Mesendoderm (in vitro differentiated cells): ENCODE measurements around the gene CISD2. TPM values are rescaled to one million over a fixed set of nuclear protein-coding genes. Genes with fewer than 3 reads are reported as not detected.
"Not testable (repeated sequence)": the region's sequence is repeated elsewhere in the genome, so short reads cannot be mapped to it uniquely, and the experiment has no call there.

Experiments
- DNase-seq: peaks from one replicate; pipeline ENCODE4 v3.0.0; 2013
- H2AK5ac ChIP-seq: 2 replicates; pipeline ENCODE4 v1.6.1; 2013; ENCODE audit warnings: low read length, inconsistent platforms
- H2BK120ac ChIP-seq: 2 replicates; pipeline ENCODE4 v1.6.1; 2013; ENCODE audit warnings: low read depth, mild to moderate bottlenecking, low read length, moderate library complexity, mixed read lengths
- H2BK15ac ChIP-seq: replicated peaks from 2 replicates; pipeline ENCODE4 v1.6.1; 2013; ENCODE audit warnings: low read depth, mild to moderate bottlenecking, moderate library complexity
- H2BK5ac ChIP-seq: 2 replicates; pipeline ENCODE4 v1.6.1; 2013; ENCODE audit warnings: low read length, inconsistent platforms
- H3K18ac ChIP-seq: 2 replicates; pipeline ENCODE4 v1.6.1; 2013; ENCODE audit warnings: mild to moderate bottlenecking, low read length, mixed read lengths
- H3K23ac ChIP-seq: one replicate; pipeline ENCODE4 v1.6.1; 2013; ENCODE audit warnings: low read length
- H3K27ac ChIP-seq: 2 replicates; pipeline ENCODE4 v1.5.1; 2013; ENCODE audit warnings: low read depth, mild to moderate bottlenecking, inconsistent platforms, low read length, moderate library complexity
- H3K27me3 ChIP-seq: 2 replicates; pipeline ENCODE4 v1.6.1; 2013; ENCODE audit warnings: low read length, control low read depth, mild to moderate bottlenecking, inconsistent platforms; ENCODE audit not compliant: insufficient read depth, poor library complexity
- H3K36me3 ChIP-seq: 2 replicates; pipeline ENCODE4 v1.6.1; 2013; ENCODE audit warnings: low read length, inconsistent platforms; ENCODE audit not compliant: control insufficient read depth, insufficient read depth
- H3K4ac ChIP-seq: one replicate; pipeline ENCODE4 v1.6.1; 2013; ENCODE audit warnings: low read depth, mild to moderate bottlenecking, low read length, moderate library complexity
- H3K4me1 ChIP-seq: 2 replicates; pipeline ENCODE4 v1.6.1; 2013; ENCODE audit warnings: low read depth, low read length, inconsistent platforms; ENCODE audit not compliant: control insufficient read depth
- H3K4me2 ChIP-seq: 2 replicates; pipeline ENCODE4 v1.6.1; 2013; ENCODE audit warnings: low read length
- H3K4me3 ChIP-seq: 2 replicates; pipeline ENCODE4 v1.5.1; 2013; ENCODE audit warnings: mild to moderate bottlenecking, low read length
- H3K56ac ChIP-seq: one replicate; pipeline ENCODE4 v1.6.1; 2013; ENCODE audit warnings: low read length
- H3K79me1 ChIP-seq: 2 replicates; pipeline ENCODE4 v1.6.1; 2013; ENCODE audit warnings: low read length, inconsistent platforms
- H3K79me2 ChIP-seq: 2 replicates; pipeline ENCODE4 v1.6.1; 2013; ENCODE audit warnings: mild to moderate bottlenecking, low read length; ENCODE audit not compliant: control insufficient read depth, insufficient read depth
- H3K9ac ChIP-seq: 2 replicates; pipeline ENCODE4 v1.6.1; 2013; ENCODE audit warnings: low read length, inconsistent platforms
- H4K5ac ChIP-seq: one replicate; pipeline ENCODE4 v1.6.1; 2013; ENCODE audit warnings: low read length
- H4K8ac ChIP-seq: one replicate; pipeline ENCODE4 v1.6.1; 2013; ENCODE audit warnings: low read depth, mild to moderate bottlenecking, control low read depth, low read length, moderate library complexity
- WGBS: extraction: QIAGEN DNeasy Blood & Tissue Kit; methylation state at CpG from one replicate; pipeline ENCODE4 v1.1.7; 2013; ENCODE audit warnings: low lambda C conversion rate, missing lambda C conversion rate; ENCODE audit not compliant: insufficient coverage; ENCODE audit errors: extremely low coverage; 5-methylcytosine and 5-hydroxymethylcytosine counted together
- polyA plus RNA-seq, 2 experiments: library from polyadenylated mRNA; stranded (reverse); fragments of 200-250 nt; gene quantifications; one replicate each; pipeline ENCODE4 v1.2.3, GENCODE V29; 2013

The CISD2 gene, protein sequence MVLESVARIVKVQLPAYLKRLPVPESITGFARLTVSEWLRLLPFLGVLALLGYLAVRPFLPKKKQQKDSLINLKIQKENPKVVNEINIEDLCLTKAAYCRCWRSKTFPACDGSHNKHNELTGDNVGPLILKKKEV
- polyA plus RNA-seq (2013, experiment 1 of 2), result 60.6 TPM
- polyA plus RNA-seq (2013, experiment 2 of 2), result 65.9 TPM

- Histone ChIP-seq H3K36me3 (no peaks in the 10 kb centered on the region), H2BK15ac (no peak within 1 kb of the TSS), H3K79me2 (peaks cover 10% of the 10 kb centered on the region), H3K27me3 (no peaks in the 10 kb centered on the region), H3K18ac (peak within 1 kb of the TSS; percentile 86), H3K4ac (peak within 1 kb of the TSS; percentile 37), H3K23ac (peak within 1 kb of the TSS; percentile 15), H3K27ac (peak within 1 kb of the TSS; percentile 95), H3K4me2 (peak within 1 kb of the TSS; percentile 81), H2BK5ac (peak within 1 kb of the TSS; percentile 94), H2BK120ac (peak within 1 kb of the TSS; percentile 61), H4K8ac (peak within 1 kb of the TSS; percentile 82), H3K56ac (peak within 1 kb of the TSS; percentile 100), H3K4me1 (no peaks in the 10 kb centered on the region), H2AK5ac (no peak within 1 kb of the TSS), H3K79me1 (peaks cover 2% of the 10 kb centered on the region), H4K5ac (peak within 1 kb of the TSS; percentile 82), H3K9ac (peak within 1 kb of the TSS; percentile 94), H3K4me3 (peak within 1 kb of the TSS; percentile 84)
- DNase-seq, result peak; percentile 97
- no CpG with 5 or more reads among the region's 71 CpGs for WGBS
Observed at GRCh38 chr4:102868781-102869568, at the start of gene CISD2. TSS of gene CISD2 (plus strand) at chr4:102868992. CDS start at chr4:102869085, 93 bp downstream.

GRCh38 chr4:102819100-102819499 is 49.7 kb upstream of the CISD2 start:
- H2BK15ac ChIP-seq, H4K5ac ChIP-seq, H3K23ac ChIP-seq, H3K36me3 ChIP-seq, H3K9ac ChIP-seq, H3K4me3 ChIP-seq, H3K56ac ChIP-seq, H3K4ac ChIP-seq, H3K27me3 ChIP-seq, H3K4me2 ChIP-seq, H2AK5ac ChIP-seq, H2BK120ac ChIP-seq, H2BK5ac ChIP-seq, H3K4me1 ChIP-seq, H3K27ac ChIP-seq, H3K18ac ChIP-seq, H4K8ac ChIP-seq, DNase-seq, H3K79me1 ChIP-seq: not testable (repeated sequence)
- WGBS, result no CpG with 5 or more reads among the region's 10 CpGs
- H3K79me2 ChIP-seq, result peaks cover 84% of the 10 kb centered on the region

DNA sequence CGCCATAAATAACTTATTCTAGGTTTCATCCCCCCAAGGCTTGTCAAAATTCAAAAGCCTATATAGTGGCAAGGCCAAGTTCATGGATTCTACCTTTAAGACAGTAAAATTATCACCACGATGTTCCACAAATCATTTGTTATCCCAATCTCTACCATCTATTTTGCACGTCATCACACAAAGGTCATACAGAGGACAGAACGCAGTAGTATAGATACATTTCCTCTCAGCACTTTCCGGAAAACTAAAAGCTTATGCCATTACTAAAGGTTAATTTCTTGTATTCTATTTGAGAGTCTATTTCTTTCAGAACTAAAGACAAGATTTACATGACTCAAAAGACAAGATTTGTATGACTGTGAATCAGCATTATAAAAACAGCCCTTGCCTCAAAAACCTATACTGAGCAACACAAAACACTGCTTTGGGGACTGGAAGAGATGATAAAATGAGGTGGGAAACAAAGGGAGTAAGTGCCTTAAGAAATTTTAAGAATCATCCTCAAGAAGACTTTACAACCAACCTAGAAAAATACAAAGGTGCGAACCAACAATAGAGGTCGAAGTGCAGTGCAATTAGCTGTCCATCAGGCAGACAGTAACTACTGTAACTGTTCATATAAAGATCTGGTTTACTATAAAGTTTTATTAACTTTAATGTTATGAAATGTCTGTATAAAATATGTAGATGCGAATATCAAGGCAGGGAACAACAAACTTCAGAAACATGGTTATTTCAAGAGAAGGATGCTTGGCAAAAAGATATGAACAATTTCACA is 49.0 kb upstream of the CISD2 start:
- Histone ChIP-seq H3K36me3 (no peaks in the 10 kb centered on the region), H3K27me3 (no peaks in the 10 kb centered on the region), H3K79me1 (peaks cover 3% of the 10 kb centered on the region), H3K4me1 (peaks cover 2% of the 10 kb centered on the region), H3K27ac (no peak overlapping the region), H2BK120ac (no peak overlapping the region), H4K8ac (no peak overlapping the region), H2AK5ac (no peak overlapping the region), H3K4me3 (no peak overlapping the region), H3K56ac (no peak overlapping the region), H3K4ac (no peak overlapping the region), H3K9ac (no peak overlapping the region), H3K4me2 (no peak overlapping the region), H3K18ac (no peak overlapping the region), H2BK5ac (no peak overlapping the region), H4K5ac (no peak overlapping the region), H2BK15ac (no peak overlapping the region), H3K23ac (no peak overlapping the region), H3K79me2 (peaks cover 83% of the 10 kb centered on the region)
- no CpG with 5 or more reads among the region's 8 CpGs for WGBS
- no peak for DNase-seq

GRCh38 chr4:102823464-102823863 is 45.3 kb upstream of the CISD2 start:
- Histone ChIP-seq H2BK5ac (no peak overlapping the region), H3K27me3 (no peaks in the 10 kb centered on the region), H3K4me3 (no peak overlapping the region), H3K4ac (no peak overlapping the region), H3K56ac (no peak overlapping the region), H3K4me1 (peaks cover 2% of the 10 kb centered on the region), H3K36me3 (no peaks in the 10 kb centered on the region), H4K8ac (no peak overlapping the region), H4K5ac (no peak overlapping the region), H2BK120ac (no peak overlapping the region), H3K4me2 (no peak overlapping the region), H3K79me1 (no peaks in the 10 kb centered on the region), H3K79me2 (peaks cover 74% of the 10 kb centered on the region), H3K18ac (no peak overlapping the region), H3K9ac (no peak overlapping the region), H2AK5ac (no peak overlapping the region), H2BK15ac (no peak overlapping the region), H3K23ac (no peak overlapping the region), H3K27ac (no peak overlapping the region)
- no CpG with 5 or more reads among the region's 4 CpGs for WGBS
- no peak for DNase-seq

DNA sequence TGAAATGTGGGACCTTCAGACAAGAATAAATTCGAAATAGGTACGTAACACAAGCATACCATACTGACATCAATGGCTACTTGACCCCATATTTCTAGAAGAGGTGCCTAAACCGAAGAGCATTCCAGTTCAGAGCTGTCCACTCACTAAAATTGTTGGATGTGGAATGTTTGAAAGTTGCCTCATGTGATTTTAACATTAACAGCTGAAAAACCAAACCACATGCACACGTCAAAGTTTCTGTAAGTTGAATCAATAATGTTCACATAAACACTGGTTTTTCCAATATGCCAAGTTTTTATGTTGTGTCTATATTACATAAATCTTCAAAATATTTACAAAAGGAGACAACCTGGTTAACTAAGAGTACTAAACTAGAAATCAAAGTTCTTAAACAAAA is 44.9 kb upstream of the CISD2 start:
- Histone ChIP-seq H2BK120ac (no peak overlapping the region), H3K23ac (no peak overlapping the region), H2AK5ac (no peak overlapping the region), H3K56ac (peak overlapping the region; percentile 18), H2BK5ac (no peak overlapping the region), H3K4me3 (no peak overlapping the region), H2BK15ac (no peak overlapping the region), H3K4me2 (peak overlapping the region; percentile 21), H4K8ac (no peak overlapping the region), H3K79me2 (peaks cover 70% of the 10 kb centered on the region), H4K5ac (no peak overlapping the region), H3K27me3 (no peaks in the 10 kb centered on the region), H3K36me3 (no peaks in the 10 kb centered on the region), H3K9ac (peak overlapping the region; percentile 20), H3K79me1 (no peaks in the 10 kb centered on the region), H3K18ac (no peak overlapping the region), H3K4me1 (peaks cover 2% of the 10 kb centered on the region), H3K27ac (no peak overlapping the region), H3K4ac (no peak overlapping the region)
- no CpG with 5 or more reads among the region's 4 CpGs for WGBS
- no peak for DNase-seq
